ENCODE data around the gene ADSL. TPM values are rescaled to one million over a fixed set of nuclear protein-coding genes. Genes with fewer than 3 reads are reported as not detected.

Gene ADSL
- total and polyA plus RNA-seq, 2 of the 8 experiments (the other 6 are each of a cell fraction or from before 2014, with no cell fraction given) = 197 to 218 TPM

GRCh38 chr22:40383905-40384304, 37.6 kb downstream of the ADSL start (continued):
- no peak for TF ChIP-seq HDAC6 (IDR thresholded peaks at IDR 0.05; ENCODE audit: low read depth, low read length)
- TF ChIP-seq MAX (IDR thresholded peaks at IDR 0.05) = no peak
- TF ChIP-seq SP2 (IDR thresholded peaks at IDR 0.05; ENCODE audit: low read length) = no peak
- no peak for TF ChIP-seq TEAD4 (IDR thresholded peaks at IDR 0.05; ENCODE audit: low read depth, low read length)
- TF ChIP-seq SRF (IDR thresholded peaks at IDR 0.05; ENCODE audit: low read depth, low read length) = no peak
- no peak for TF ChIP-seq GABPA (IDR thresholded peaks at IDR 0.05; ENCODE audit: borderline replicate concordance, insufficient read depth, low read length)

Data from H1 (cell line).